Colonic mucosa (tissue), 4 donors: ENCODE measurements around the gene MARVELD1. TPM values are rescaled to one million over a fixed set of nuclear protein-coding genes. Genes with fewer than 3 reads are reported as not detected.

Experiments
- DNase-seq: peaks from one replicate; pipeline ENCODE4 v3.0.0-alpha.2; 2020
- H3K27ac ChIP-seq: fragments of 200-600 bp; one replicate; pipeline ENCODE4 v1.8.0; 2021
- H3K27me3 ChIP-seq: fragments of 200-600 bp; one replicate; pipeline ENCODE4 v1.8.0; 2021
- H3K36me3 ChIP-seq: fragments of 200-600 bp; one replicate; pipeline ENCODE4 v1.8.0; 2021
- H3K4me1 ChIP-seq: fragments of 200-600 bp; one replicate; pipeline ENCODE4 v1.8.0; 2021; ENCODE audit warnings: mild to moderate bottlenecking
- H3K4me3 ChIP-seq: fragments of 200-600 bp; one replicate; pipeline ENCODE4 v1.8.0; 2021
- H3K9ac ChIP-seq, 2 donors: one replicate each; pipeline ENCODE4 v1.7.0; 2013; ENCODE audit warnings: control low read depth in 2 of 2, low read depth in 2 of 2, low read length in 2 of 2
- H3K9me3 ChIP-seq: fragments of 200-600 bp; one replicate; pipeline ENCODE4 v1.8.0; 2021
- intact Hi-C: fragments of 100-400 bp; cut with DNase I; formaldehyde crosslinking; loops from one replicate; pipeline ENCODE4 v1.14.1; 2022
- total RNA-seq, 2 donors: library from RNA; stranded (reverse); fragmentation: NEBNext Ultra II Directional in 1 of 2; extraction: Animal tissue kit (Norgen Biotek cat#: 25700) in 1 of 2; gene quantifications; one replicate each; pipeline ENCODE4 v1.2.1, GENCODE V29; 2021
- TF ChIP-seq, protein P1 (sequence below): fragments of 200-600 bp; IDR thresholded peaks from one replicate; pipeline ENCODE4 v1.8.0; 2022; ENCODE audit warnings: antibody characterized with exemption, mild to moderate bottlenecking
- donor health status: healthy.
- donor health status: DM: no; HTN: no; CAD: no.
- donor health status: DM: no; HTN: no; CAD: no.

The MARVELD1 gene
- total RNA-seq, 2 donors from 2014 or later: 25.7 to 31.7 TPM

DNA sequence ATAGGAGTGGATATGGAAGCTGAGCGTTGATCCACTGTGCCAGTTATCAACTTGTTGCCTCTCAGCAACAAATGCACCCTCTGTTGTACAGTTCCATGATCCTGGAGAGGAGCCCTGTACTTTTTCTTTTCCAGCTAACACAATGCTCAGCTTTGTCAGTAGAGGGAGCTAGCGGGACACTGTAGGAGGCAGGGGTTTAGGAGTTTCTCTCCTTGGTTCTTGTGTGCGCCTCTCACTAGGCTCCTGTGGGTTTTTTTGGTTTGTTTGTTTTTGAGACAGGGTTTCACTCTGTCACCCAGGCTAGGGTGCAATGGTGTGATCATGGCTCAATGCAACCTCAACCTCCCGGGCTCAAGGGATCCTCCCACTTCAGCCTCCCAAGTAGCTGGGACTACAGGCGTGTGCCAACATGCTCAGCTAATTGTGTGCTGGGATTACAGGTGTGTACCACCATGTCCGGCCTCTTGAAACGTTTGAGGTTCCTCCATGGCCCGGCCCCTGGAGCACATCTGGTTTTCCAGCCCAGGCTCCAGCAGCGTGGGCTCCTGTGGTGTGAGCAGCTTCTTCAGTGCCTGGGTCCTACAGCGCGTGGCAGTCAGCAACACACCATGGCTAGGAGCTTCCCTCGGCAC lies 12.0 kb upstream of the MARVELD1 start:
- Histone ChIP-seq H3K9me3 (no peaks in the 10 kb centered on the region), H3K27me3 (no peaks in the 10 kb centered on the region), H3K27ac (no peak overlapping the region), H3K9ac (peak overlapping the region in 1 of 2 donors; percentile 34), H3K36me3 (no peaks in the 10 kb centered on the region), H3K4me1 (no peaks in the 10 kb centered on the region), H3K4me3 (no peak overlapping the region)
- intact Hi-C loops: no loop called here
- DNase-seq: peak; percentile 72
- TF ChIP-seq, protein P1, sequence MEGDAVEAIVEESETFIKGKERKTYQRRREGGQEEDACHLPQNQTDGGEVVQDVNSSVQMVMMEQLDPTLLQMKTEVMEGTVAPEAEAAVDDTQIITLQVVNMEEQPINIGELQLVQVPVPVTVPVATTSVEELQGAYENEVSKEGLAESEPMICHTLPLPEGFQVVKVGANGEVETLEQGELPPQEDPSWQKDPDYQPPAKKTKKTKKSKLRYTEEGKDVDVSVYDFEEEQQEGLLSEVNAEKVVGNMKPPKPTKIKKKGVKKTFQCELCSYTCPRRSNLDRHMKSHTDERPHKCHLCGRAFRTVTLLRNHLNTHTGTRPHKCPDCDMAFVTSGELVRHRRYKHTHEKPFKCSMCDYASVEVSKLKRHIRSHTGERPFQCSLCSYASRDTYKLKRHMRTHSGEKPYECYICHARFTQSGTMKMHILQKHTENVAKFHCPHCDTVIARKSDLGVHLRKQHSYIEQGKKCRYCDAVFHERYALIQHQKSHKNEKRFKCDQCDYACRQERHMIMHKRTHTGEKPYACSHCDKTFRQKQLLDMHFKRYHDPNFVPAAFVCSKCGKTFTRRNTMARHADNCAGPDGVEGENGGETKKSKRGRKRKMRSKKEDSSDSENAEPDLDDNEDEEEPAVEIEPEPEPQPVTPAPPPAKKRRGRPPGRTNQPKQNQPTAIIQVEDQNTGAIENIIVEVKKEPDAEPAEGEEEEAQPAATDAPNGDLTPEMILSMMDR: peak; percentile 81

DNA sequence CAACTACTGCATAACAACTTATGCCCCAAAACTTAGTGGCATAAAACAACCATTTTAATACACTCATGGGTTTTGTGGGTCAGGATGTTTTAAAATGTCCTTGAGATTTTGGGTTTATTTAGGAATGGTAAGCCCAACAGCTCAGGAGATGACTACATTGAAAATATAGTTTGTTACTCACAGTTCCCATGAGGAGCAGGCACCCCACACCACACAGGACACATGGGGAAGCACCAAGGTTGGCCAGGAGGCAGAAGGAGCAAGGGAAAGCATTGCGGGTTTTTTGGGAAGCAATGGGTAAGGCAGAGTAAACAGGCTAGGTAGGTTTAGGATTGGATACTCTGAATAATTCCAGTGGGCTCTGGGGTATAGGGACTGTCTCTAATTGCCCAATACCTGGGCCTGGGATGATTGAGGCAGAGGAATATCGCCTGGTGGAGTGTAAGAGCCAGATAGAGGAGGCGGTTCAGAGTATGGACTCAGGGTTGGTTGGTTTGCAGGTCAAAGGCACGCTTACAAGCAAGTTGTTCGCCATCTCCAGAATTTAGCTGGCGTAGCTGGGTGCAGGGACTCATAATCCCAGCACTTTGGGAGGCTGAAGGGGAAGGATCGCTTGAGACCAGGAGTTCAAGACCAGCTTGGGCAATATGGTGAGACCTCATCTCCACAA lies 10.0 kb upstream of the MARVELD1 start:
- Histone ChIP-seq H3K27ac (no peak overlapping the region), H3K4me3 (no peak overlapping the region), H3K4me1 (no peaks in the 10 kb centered on the region), H3K36me3 (no peaks in the 10 kb centered on the region), H3K9me3 (no peaks in the 10 kb centered on the region), H3K27me3 (no peaks in the 10 kb centered on the region), H3K9ac (no peak overlapping the region)
- no peak for DNase-seq
- intact Hi-C loops: no loop called here
- TF ChIP-seq, protein P1: no peak

DNA sequence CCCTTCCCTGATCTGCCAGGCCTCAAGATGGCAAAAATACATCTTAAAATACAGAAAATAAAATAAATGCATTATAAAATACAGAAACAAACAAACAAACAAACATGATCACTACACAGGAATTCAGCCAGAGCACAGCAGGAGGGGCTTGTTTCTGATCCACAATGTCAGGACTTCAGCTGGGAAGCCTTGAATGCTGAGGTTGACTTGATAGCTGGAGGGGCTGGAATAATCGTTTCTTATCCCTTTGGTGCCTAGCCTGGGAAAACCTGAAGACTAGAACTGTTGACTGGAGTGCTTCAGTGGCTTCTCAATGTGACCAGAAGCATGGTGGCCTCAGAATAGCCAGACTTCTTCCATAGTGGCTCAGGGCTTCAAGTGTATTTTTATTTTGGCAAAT lies 9.2 kb upstream of the MARVELD1 start:
- intact Hi-C loops: no loop called here
- H3K27me3 ChIP-seq: no peaks in the 10 kb centered on the region
- TF ChIP-seq, protein P1: no peak
- H3K4me1 ChIP-seq: no peaks in the 10 kb centered on the region
- no peaks in the 10 kb centered on the region for H3K9me3 ChIP-seq
- no peak overlapping the region for H3K4me3 ChIP-seq
- H3K27ac ChIP-seq: no peak overlapping the region
- H3K9ac ChIP-seq: no peak overlapping the region
- no peak for DNase-seq
- no peaks in the 10 kb centered on the region for H3K36me3 ChIP-seq

DNA sequence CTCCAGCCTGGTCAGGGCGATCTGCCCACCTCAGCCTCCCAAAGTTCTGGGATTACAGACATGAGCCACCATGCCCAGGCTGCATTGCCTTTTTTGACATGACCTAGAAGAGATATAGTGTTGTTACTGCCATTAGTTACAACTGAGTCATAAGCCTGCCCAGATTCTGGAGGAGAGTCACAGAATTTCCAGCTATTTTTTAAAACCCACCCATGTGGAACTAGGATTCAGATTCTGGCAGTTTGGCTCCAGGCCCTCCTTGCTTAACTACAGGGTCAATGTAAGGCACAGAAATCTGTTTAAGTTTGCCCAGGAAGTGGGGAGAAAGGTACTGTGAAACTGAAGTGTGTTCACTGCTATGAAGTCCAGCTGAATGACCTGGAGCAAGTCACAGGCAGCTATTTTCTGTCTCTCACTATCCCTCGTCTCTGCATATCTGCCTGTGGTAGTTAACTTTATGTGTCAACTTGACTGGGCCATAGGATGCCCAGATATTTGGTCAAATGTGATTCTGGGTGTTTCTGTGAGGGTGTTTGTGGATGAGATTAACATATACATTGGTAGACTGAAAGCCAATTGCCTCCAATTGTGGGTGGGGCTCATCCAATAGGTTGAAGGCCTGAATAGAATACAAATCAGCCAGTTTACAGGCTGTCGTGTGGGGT lies 8.4 kb upstream of the MARVELD1 start:
- H3K27ac ChIP-seq: no peak overlapping the region
- no peaks in the 10 kb centered on the region for H3K4me1 ChIP-seq
- H3K36me3 ChIP-seq: no peaks in the 10 kb centered on the region
- no peaks in the 10 kb centered on the region for H3K27me3 ChIP-seq
- no peak for DNase-seq
- TF ChIP-seq, protein P1: no peak
- intact Hi-C loops: no loop called here
- H3K9ac ChIP-seq: no peak overlapping the region
- no peaks in the 10 kb centered on the region for H3K9me3 ChIP-seq
- no peak overlapping the region for H3K4me3 ChIP-seq

DNA sequence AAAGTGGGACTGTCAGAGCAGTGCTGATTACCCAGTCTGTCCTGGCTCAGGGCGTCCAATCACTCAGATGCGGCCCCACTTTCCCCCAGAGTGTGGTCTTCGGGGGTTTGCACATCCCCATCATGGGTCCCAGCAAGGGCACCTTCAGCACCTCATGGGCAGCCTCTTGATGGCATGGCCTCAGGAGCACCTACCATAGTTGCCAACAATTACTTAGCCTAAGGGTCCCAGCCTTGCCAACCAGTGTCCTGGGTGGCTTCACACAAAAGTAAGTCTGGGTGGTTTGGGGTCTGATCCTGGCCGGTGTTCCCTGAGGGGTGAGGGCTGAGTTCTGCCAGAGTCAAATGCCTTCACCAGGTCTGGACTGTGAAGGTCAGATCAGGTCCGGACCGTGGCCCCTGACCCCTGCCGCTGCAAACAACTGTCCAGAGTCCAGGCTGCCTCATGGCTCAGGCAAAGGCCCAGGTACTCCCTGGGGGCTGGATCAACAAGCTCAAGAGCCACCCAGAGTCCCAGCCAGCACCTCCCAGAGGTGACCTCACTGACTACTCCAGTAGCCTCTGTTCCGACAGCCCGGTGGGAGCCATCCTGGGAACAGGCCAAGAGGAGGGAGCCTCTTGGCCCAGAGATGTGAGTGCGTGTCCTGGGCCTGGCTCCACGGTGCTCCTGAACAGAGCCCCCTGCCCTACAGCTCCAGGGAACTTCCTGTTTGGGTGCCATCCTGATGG lies 6.2 kb upstream of the MARVELD1 start:
- TF ChIP-seq, protein P1: no peak
- no peak overlapping the region for H3K27ac ChIP-seq

More for the DNA sequence above, 6.2 kb upstream of the MARVELD1 start:
- no peak overlapping the region for H3K4me3 ChIP-seq
- H3K4me1 ChIP-seq: no peaks in the 10 kb centered on the region
- H3K27me3 ChIP-seq: no peaks in the 10 kb centered on the region
- DNase-seq: no peak
- no peaks in the 10 kb centered on the region for H3K36me3 ChIP-seq
- no peak overlapping the region for H3K9ac ChIP-seq
- H3K9me3 ChIP-seq: no peaks in the 10 kb centered on the region
- intact Hi-C loops: no loop called here
